HepG2 (cell line): ENCODE data around the gene NBEAL2. TPM values are rescaled to one million over a fixed set of nuclear protein-coding genes. Genes with fewer than 3 reads are reported as not detected.

Experiments used
- AGO2 ChIP-seq: fragments of 200-400 bp; formaldehyde crosslinking; optimal IDR thresholded peaks from 2 replicates; pipeline ENCODE3; 2017; ENCODE audit warnings: mild to moderate bottlenecking, low read depth, low read length, moderate library complexity
- ARNT2 ChIP-seq: sonication (generic); formaldehyde crosslinking; IDR thresholded peaks from 2 replicates; pipeline ENCODE4 v1.8.0; 2022; ENCODE audit warnings: mild to moderate bottlenecking, low read depth, missing genetic modification reagents, moderate library complexity
- CBX1 ChIP-seq: IDR thresholded peaks from one replicate; pipeline ENCODE4 v1.6.1; 2016; ENCODE audit warnings: antibody characterized with exemption, low read depth
- FOXJ3 ChIP-seq: sonication (generic); formaldehyde crosslinking; IDR thresholded peaks from 2 replicates; pipeline ENCODE4 v1.4.0; 2020; ENCODE audit warnings: missing genetic modification reagents, mild to moderate bottlenecking, borderline replicate concordance
- KAT7 ChIP-seq: IDR thresholded peaks from 2 replicates; pipeline ENCODE4 v1.6.1; 2018; ENCODE audit warnings: borderline replicate concordance, missing compliant biosample characterization
- KDM4B ChIP-seq: sonication (generic); formaldehyde crosslinking; IDR thresholded peaks from 2 replicates; pipeline ENCODE4 v1.4.0; 2020; ENCODE audit warnings: missing genetic modification reagents
- NFIC ChIP-seq: IDR thresholded peaks from 2 replicates; pipeline ENCODE4 v1.6.1; 2012; ENCODE audit warnings: mild to moderate bottlenecking, low read length, inconsistent platforms
- NONO ChIP-seq, 2 experiments: fragments of 450-650 bp in 1 of 2; sonication (generic) in 1 of 2; formaldehyde crosslinking in 1 of 2; IDR thresholded peaks in 1 of 2; conservative IDR thresholded peaks in 1 of 2; 2 replicates each; pipeline versions ENCODE4 v1.6.1 to v1.8.0; 2017 to 2022; ENCODE audit warnings: mild to moderate bottlenecking in 1 of 2, missing genetic modification reagents in 1 of 2, moderate library complexity in 1 of 2
- POLR2AphosphoS5 ChIP-seq: IDR thresholded peaks from 2 replicates; pipeline ENCODE4 v1.6.1; 2012; ENCODE audit warnings: low read depth, low read length
- REPIN1 ChIP-seq: sonication (generic); formaldehyde crosslinking; IDR thresholded peaks from 2 replicates; pipeline ENCODE4 v1.8.0; 2022; ENCODE audit warnings: missing genetic modification reagents, low read depth, mild to moderate bottlenecking, borderline replicate concordance
- SP140L ChIP-seq: sonication (generic); formaldehyde crosslinking; IDR thresholded peaks from 2 replicates; pipeline ENCODE4 v1.4.0; 2020; ENCODE audit warnings: missing genetic modification reagents, borderline replicate concordance
- SPEN ChIP-seq: sonication (generic); formaldehyde crosslinking; IDR thresholded peaks from 2 replicates; pipeline ENCODE4 v1.5.1; 2020; ENCODE audit warnings: low read depth, mild to moderate bottlenecking, missing genetic modification reagents
- XRCC5 ChIP-seq: fragments of 200-400 bp; formaldehyde crosslinking; optimal IDR thresholded peaks from 2 replicates; pipeline ENCODE3; 2017; ENCODE audit warnings: mild to moderate bottlenecking, low read length
- ZC3H4 ChIP-seq: sonication (generic); formaldehyde crosslinking; IDR thresholded peaks from 2 replicates; pipeline ENCODE4 v1.4.0; 2020; ENCODE audit warnings: missing genetic modification reagents, borderline replicate concordance
- ZFY ChIP-seq: sonication (generic); formaldehyde crosslinking; IDR thresholded peaks from 2 replicates; pipeline ENCODE4 v1.4.0; 2020; ENCODE audit warnings: missing genetic modification reagents
- ZNF546 ChIP-seq: sonication (generic); formaldehyde crosslinking; conservative IDR thresholded peaks from 2 replicates; pipeline ENCODE4 v1.8.1; 2023; ENCODE audit warnings: mild to moderate bottlenecking, missing genetic modification reagents
- ZNF747 ChIP-seq: sonication (generic); formaldehyde crosslinking; IDR thresholded peaks from 2 replicates; pipeline ENCODE4 v1.8.1; 2023; ENCODE audit warnings: missing genetic modification reagents, mild to moderate bottlenecking, borderline replicate concordance
- ZNF768 ChIP-seq: sonication (generic); formaldehyde crosslinking; IDR thresholded peaks from 2 replicates; pipeline ENCODE4 v1.4.0; 2020; ENCODE audit warnings: missing genetic modification reagents
- polyA plus RNA-seq, 8 experiments: library from polyadenylated mRNA; depleted of rRNA in 3 of 8; stranded (reverse) in 7 of 8; unstranded in 1 of 8; fragments of >200 nt; fragmentation: Illumina TruSeq in 4 of 8; extraction: Trizol in 4 of 8; gene quantifications; 2 replicates each; pipeline versions ENCODE4 v1.2.1 to v1.2.3, GENCODE V29; 2011 to 2016; ENCODE audit warnings: low read depth in 4 of 8, missing spikeins in 1 of 8, mixed read lengths in 1 of 8; ENCODE audit not compliant: insufficient read depth in 1 of 8
- total RNA-seq, 5 experiments: library from RNA; depleted of rRNA; stranded (reverse); fragments of >200 nt; fragmentation: Illumina TruSeq; extraction: Trizol; gene quantifications; 2 replicates each; pipeline ENCODE4 v1.2.3, GENCODE V29; 2016; ENCODE audit warnings: low read depth in 1 of 5
- TF ChIP-seq, protein P1 (sequence below): sonication (generic); formaldehyde crosslinking; IDR thresholded peaks from 2 replicates; pipeline ENCODE4 v1.4.0; 2020; ENCODE audit warnings: mild to moderate bottlenecking, low read depth, missing genetic modification reagents
- TF ChIP-seq, protein P2 (sequence below): IDR thresholded peaks from 2 replicates; pipeline ENCODE4 v1.4.0; 2020; ENCODE audit warnings: mild to moderate bottlenecking, missing genetic modification reagents
- TF ChIP-seq, protein P3 (sequence below): sonication (generic); formaldehyde crosslinking; IDR thresholded peaks from 2 replicates; pipeline ENCODE4 v1.4.0; 2020; ENCODE audit warnings: missing genetic modification reagents

NBEAL2 gene
- total and polyA plus RNA-seq, 2 of the 13 experiments (the other 11 are each of a cell fraction or from before 2014, with no cell fraction given): 9.7 to 12.4 TPM

DNA sequence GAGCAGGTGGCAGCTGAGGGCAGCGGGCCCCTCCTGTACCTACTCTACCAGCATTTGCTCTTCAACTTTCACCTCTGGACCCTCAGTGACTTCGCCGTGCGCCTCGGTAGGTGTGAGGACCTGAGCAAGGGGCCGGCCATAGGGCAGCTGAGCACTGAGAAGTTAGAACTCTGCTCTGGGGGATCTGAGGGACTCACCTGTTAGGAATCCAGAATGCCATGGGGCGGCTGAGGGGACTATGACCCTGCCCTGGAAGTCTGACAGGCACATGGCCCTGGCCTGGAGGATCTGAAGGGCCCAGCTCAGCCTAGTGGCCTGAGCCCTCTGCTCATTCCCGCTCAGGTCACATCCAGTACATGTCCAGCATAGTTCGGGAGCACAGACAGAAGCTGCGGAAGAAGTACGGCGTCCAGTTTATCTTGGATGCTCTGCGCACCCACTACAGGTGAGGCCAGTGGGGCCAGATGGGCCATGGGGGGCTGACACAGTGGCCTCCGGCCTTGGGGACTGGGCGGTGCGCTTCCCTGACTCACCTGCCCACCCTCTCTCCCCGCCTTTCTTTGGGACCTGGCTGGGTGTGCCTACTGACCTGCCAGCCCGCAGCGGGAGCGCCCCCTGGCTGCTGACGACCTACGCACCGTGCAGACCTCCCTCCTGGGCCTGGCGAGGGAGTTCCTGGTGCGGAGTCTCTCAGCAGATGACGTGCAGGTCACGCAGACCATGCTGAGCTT lies 18.8 kb downstream of the NBEAL2 start (continued):
- TF ChIP-seq NONO (IDR thresholded peaks at IDR 0.05): no peak
- TF ChIP-seq NONO (CRISPR knock-in tag; conservative IDR thresholded peaks at IDR 0.05): peak; percentile 61
- no peak for TF ChIP-seq ZNF546 (CRISPR knock-in tag)
- TF ChIP-seq ZNF768: no peak
- TF ChIP-seq ZFY (CRISPR knock-in tag): 0 out of 2 replicates have a peak, but pooled peaks have one; percentile 17
- TF ChIP-seq ZNF747 (CRISPR knock-in tag): no peak
- TF ChIP-seq CBX1: no peak
- TF ChIP-seq ZC3H4 (CRISPR knock-in tag): no peak
- TF ChIP-seq KDM4B (CRISPR knock-in tag): no peak
- no peak for TF ChIP-seq KAT7 (CRISPR knock-in tag)
- peak; percentile 50; the same call in 1 of the 2 replicates for TF ChIP-seq ARNT2 (CRISPR knock-in tag)
- TF ChIP-seq POLR2AphosphoS5: no peak
- TF ChIP-seq, protein P1, sequence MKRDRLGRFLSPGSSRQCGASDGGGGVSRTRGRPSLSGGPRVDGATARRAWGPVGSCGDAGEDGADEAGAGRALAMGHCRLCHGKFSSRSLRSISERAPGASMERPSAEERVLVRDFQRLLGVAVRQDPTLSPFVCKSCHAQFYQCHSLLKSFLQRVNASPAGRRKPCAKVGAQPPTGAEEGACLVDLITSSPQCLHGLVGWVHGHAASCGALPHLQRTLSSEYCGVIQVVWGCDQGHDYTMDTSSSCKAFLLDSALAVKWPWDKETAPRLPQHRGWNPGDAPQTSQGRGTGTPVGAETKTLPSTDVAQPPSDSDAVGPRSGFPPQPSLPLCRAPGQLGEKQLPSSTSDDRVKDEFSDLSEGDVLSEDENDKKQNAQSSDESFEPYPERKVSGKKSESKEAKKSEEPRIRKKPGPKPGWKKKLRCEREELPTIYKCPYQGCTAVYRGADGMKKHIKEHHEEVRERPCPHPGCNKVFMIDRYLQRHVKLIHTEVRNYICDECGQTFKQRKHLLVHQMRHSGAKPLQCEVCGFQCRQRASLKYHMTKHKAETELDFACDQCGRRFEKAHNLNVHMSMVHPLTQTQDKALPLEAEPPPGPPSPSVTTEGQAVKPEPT (CRISPR knock-in tag): no peak
- TF ChIP-seq FOXJ3 (CRISPR knock-in tag): no peak
- TF ChIP-seq, protein P2, sequence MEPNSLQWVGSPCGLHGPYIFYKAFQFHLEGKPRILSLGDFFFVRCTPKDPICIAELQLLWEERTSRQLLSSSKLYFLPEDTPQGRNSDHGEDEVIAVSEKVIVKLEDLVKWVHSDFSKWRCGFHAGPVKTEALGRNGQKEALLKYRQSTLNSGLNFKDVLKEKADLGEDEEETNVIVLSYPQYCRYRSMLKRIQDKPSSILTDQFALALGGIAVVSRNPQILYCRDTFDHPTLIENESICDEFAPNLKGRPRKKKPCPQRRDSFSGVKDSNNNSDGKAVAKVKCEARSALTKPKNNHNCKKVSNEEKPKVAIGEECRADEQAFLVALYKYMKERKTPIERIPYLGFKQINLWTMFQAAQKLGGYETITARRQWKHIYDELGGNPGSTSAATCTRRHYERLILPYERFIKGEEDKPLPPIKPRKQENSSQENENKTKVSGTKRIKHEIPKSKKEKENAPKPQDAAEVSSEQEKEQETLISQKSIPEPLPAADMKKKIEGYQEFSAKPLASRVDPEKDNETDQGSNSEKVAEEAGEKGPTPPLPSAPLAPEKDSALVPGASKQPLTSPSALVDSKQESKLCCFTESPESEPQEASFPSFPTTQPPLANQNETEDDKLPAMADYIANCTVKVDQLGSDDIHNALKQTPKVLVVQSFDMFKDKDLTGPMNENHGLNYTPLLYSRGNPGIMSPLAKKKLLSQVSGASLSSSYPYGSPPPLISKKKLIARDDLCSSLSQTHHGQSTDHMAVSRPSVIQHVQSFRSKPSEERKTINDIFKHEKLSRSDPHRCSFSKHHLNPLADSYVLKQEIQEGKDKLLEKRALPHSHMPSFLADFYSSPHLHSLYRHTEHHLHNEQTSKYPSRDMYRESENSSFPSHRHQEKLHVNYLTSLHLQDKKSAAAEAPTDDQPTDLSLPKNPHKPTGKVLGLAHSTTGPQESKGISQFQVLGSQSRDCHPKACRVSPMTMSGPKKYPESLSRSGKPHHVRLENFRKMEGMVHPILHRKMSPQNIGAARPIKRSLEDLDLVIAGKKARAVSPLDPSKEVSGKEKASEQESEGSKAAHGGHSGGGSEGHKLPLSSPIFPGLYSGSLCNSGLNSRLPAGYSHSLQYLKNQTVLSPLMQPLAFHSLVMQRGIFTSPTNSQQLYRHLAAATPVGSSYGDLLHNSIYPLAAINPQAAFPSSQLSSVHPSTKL (CRISPR knock-in tag): peak; percentile 20; the same call in 1 of the 2 replicates
- TF ChIP-seq SPEN (CRISPR knock-in tag): 0 out of 2 replicates have a peak, but pooled peaks have one; percentile 30
- TF ChIP-seq SP140L (CRISPR knock-in tag): no peak
- no peak for TF ChIP-seq AGO2
- TF ChIP-seq NFIC: no peak
- TF ChIP-seq XRCC5: peak; percentile 47
- TF ChIP-seq, protein P3, sequence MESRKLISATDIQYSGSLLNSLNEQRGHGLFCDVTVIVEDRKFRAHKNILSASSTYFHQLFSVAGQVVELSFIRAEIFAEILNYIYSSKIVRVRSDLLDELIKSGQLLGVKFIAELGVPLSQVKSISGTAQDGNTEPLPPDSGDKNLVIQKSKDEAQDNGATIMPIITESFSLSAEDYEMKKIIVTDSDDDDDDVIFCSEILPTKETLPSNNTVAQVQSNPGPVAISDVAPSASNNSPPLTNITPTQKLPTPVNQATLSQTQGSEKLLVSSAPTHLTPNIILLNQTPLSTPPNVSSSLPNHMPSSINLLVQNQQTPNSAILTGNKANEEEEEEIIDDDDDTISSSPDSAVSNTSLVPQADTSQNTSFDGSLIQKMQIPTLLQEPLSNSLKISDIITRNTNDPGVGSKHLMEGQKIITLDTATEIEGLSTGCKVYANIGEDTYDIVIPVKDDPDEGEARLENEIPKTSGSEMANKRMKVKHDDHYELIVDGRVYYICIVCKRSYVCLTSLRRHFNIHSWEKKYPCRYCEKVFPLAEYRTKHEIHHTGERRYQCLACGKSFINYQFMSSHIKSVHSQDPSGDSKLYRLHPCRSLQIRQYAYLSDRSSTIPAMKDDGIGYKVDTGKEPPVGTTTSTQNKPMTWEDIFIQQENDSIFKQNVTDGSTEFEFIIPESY: peak; percentile 93
- peak; percentile 83; the same call in 1 of the 2 replicates for TF ChIP-seq REPIN1 (CRISPR knock-in tag)
